GM12878 (cell line): Measurements from ENCODE around the gene ZNF532. TPM values are rescaled to one million over a fixed set of nuclear protein-coding genes. Genes with fewer than 3 reads are reported as not detected.
"Not testable (repeated sequence)": the region's sequence is repeated elsewhere in the genome, so short reads cannot be mapped to it uniquely, and the experiment has no call there.

Experiments
- ATAC-seq: fragments of 200-7000 bp; cut with Tn5 transposase; 3 replicates; pipeline ENCODE4 v1.9.1; 2020; ENCODE audit warnings: mild to moderate bottlenecking, moderate library complexity
- BruUV-seq: library from RNA; stranded (reverse); fragments of 400-500 nt; replicated peaks from 2 replicates; lab custom pipeline; 2021; lab: Mats Ljungman, UMichigan
- CTCF ChIA-PET: fragments of 300-600 bp; sonication (Branson Sonifier 250); formaldehyde crosslinking; extraction: SDS; loops from one replicate; lab custom pipeline; 2021; ENCODE audit warnings: inconsistent platforms; lab: Yijun Ruan, JAX
- POLR2A ChIA-PET: fragments of 350-600 bp; formaldehyde crosslinking; extraction: SDS; loops from one replicate; lab custom pipeline; 2021; ENCODE audit warnings: inconsistent platforms; lab: Charles Lee
- RAD21 ChIA-PET: fragments of 300-600 bp; sonication (Branson Sonifier 250); formaldehyde crosslinking; loops from one replicate; lab custom pipeline; 2023; ENCODE audit warnings: antibody characterized with exemption; ENCODE audit not compliant: unreplicated experiment; lab: Charles Lee
- SMC1A ChIA-PET: fragments of 300-600 bp; sonication (Branson Sonifier 250); formaldehyde crosslinking; loops from one replicate; lab custom pipeline; 2023; ENCODE audit not compliant: unreplicated experiment, uncharacterized antibody; lab: Charles Lee
- DNase-seq: peaks from one replicate; pipeline ENCODE4 v3.0.0-alpha.2; 2011; ENCODE audit warnings: low read depth, low spot score
- FAIRE-seq: peaks from 3 replicates; lab custom pipeline; 2011; peaks lifted over from hg19 to GRCh38; lab: Jason Lieb, UNC
- H2AFZ ChIP-seq: 2 replicates; pipeline ENCODE4 v1.6.0; 2011; ENCODE audit warnings: low read depth, low read length, control low read depth; ENCODE audit not compliant: control insufficient read depth
- H3K27ac ChIP-seq: 2 replicates; pipeline ENCODE4 v1.5.1; 2011; ENCODE audit warnings: control low read depth; ENCODE audit not compliant: control insufficient read depth, insufficient read depth
- H3K27me3 ChIP-seq, 2 experiments: replicated peaks in 1 of 2; 2 replicates each; pipeline versions ENCODE4 v1.6.0 to v1.6.1; 2011; ENCODE audit warnings: low read length in 1 of 2; ENCODE audit not compliant: control insufficient read depth in 2 of 2, insufficient read depth in 2 of 2
- H3K36me3 ChIP-seq, 2 experiments: 2 replicates each; pipeline ENCODE4 v1.5.1; 2011; ENCODE audit warnings: low read length in 1 of 2; ENCODE audit not compliant: control insufficient read depth in 2 of 2, insufficient read depth in 2 of 2
- H3K4me1 ChIP-seq: 2 replicates; pipeline ENCODE4 v1.6.1; 2011; ENCODE audit warnings: mild to moderate bottlenecking, low read length, moderate library complexity, mixed read lengths; ENCODE audit not compliant: control insufficient read depth, insufficient read depth
- H3K4me2 ChIP-seq: 2 replicates; pipeline ENCODE4 v1.6.0; 2011; ENCODE audit warnings: control low read depth; ENCODE audit not compliant: control insufficient read depth, insufficient read depth
- H3K4me3 ChIP-seq: fragments of 200-600 bp; sonication (generic); 2 replicates; pipeline ENCODE4 v1.5.1; 2016
- H3K79me2 ChIP-seq: 2 replicates; pipeline ENCODE4 v1.6.0; 2011; ENCODE audit warnings: low read length; ENCODE audit not compliant: control insufficient read depth, insufficient read depth
- H3K9ac ChIP-seq: 2 replicates; pipeline ENCODE4 v1.8.0; 2011; ENCODE audit warnings: low read length, control low read depth, mixed read lengths; ENCODE audit not compliant: control insufficient read depth, insufficient read depth
- H3K9me3 ChIP-seq: replicated peaks from 3 replicates; pipeline ENCODE4 v1.5.1; 2011; ENCODE audit warnings: mild to moderate bottlenecking, low read length; ENCODE audit not compliant: control insufficient read depth, insufficient read depth
- H4K20me1 ChIP-seq: 2 replicates; pipeline ENCODE4 v1.6.0; 2011; ENCODE audit not compliant: control insufficient read depth, insufficient read depth
- BMI1 ChIP-seq: fragments of 450-650 bp; IDR thresholded peaks from 2 replicates; pipeline ENCODE4 v1.6.1; 2016; ENCODE audit warnings: mild to moderate bottlenecking, moderate library complexity, borderline replicate concordance
- CBFB ChIP-seq: IDR thresholded peaks from 2 replicates; pipeline ENCODE4 v1.6.1; 2016; ENCODE audit warnings: antibody characterized with exemption, low read depth
- DPF2 ChIP-seq: fragments of 450-650 bp; IDR thresholded peaks from 2 replicates; pipeline ENCODE4 v1.6.1; 2017; ENCODE audit warnings: mild to moderate bottlenecking
- HDAC2 ChIP-seq: fragments of 200-600 bp; sonication (generic); IDR thresholded peaks from 2 replicates; pipeline ENCODE4 v1.6.1; 2017
- IKZF1 ChIP-seq: fragments of 450-650 bp; conservative IDR thresholded peaks from 2 replicates; pipeline ENCODE4 v1.6.1; 2017; ENCODE audit warnings: antibody characterized with exemption, mild to moderate bottlenecking
- KAT2A ChIP-seq: conservative IDR thresholded peaks from 2 replicates; pipeline ENCODE4 v1.6.1; 2011; ENCODE audit warnings: low read depth, low read length; ENCODE audit not compliant: control insufficient read depth
- PAX5 ChIP-seq: IDR thresholded peaks from 2 replicates; pipeline ENCODE4 v1.6.1; 2011; ENCODE audit warnings: low read depth, low read length, borderline replicate concordance
- POLR2A ChIP-seq: IDR thresholded peaks from 2 replicates; pipeline ENCODE4 v1.6.1; 2011; ENCODE audit warnings: low read depth, mild to moderate bottlenecking, low read length
- RBBP5 ChIP-seq: fragments of 200-600 bp; sonication (generic); conservative IDR thresholded peaks from 2 replicates; pipeline ENCODE4 v1.6.1; 2016
- TAF1 ChIP-seq: IDR thresholded peaks from 2 replicates; pipeline ENCODE4 v1.6.1; 2011; ENCODE audit warnings: mild to moderate bottlenecking, low read depth, low read length, borderline replicate concordance
- YBX1 ChIP-seq: fragments of 450-650 bp; IDR thresholded peaks from 2 replicates; pipeline ENCODE4 v1.6.1; 2016; ENCODE audit warnings: antibody characterized with exemption
- ZBTB33 ChIP-seq: fragments of 450-650 bp; IDR thresholded peaks from 2 replicates; pipeline ENCODE4 v1.6.1; 2017; ENCODE audit warnings: mild to moderate bottlenecking
- ZBTB4 ChIP-seq: fragments of 450-650 bp; formaldehyde crosslinking; IDR thresholded peaks from 2 replicates; pipeline ENCODE4 v1.4.0; 2022; ENCODE audit warnings: mild to moderate bottlenecking, moderate library complexity
- WGBS: methylation state at CpG from one replicate; pipeline ENCODE4 v1.1.6; 2016; ENCODE audit warnings: low lambda C conversion rate; ENCODE audit not compliant: insufficient replicate concordance, insufficient coverage; ENCODE audit errors: missing lambda C conversion rate; 5-methylcytosine and 5-hydroxymethylcytosine counted together
- in situ Hi-C: fragments of 300-500 bp; cut with MboI; formaldehyde crosslinking; loops from 9 replicates; pipeline ENCODE4 v1.14.3; 2018; ENCODE audit warnings: mixed read lengths
- intact Hi-C: fragments of 100-400 bp; cut with micrococcal nuclease; formaldehyde crosslinking; loops from one replicate; pipeline ENCODE4 v1.14.2; 2022; ENCODE audit not compliant: unreplicated experiment
- polyA plus RNA-seq, 11 experiments: library from polyadenylated mRNA; depleted of rRNA in 4 of 11; unstranded in 6 of 11; stranded (reverse) in 5 of 11; fragments of >200 nt; fragmentation: Nextera tagmentation in 4 of 11; fragmentation: Illumina TruSeq in 1 of 11; extraction: Ambion mirVana in 4 of 11; extraction: Trizol in 1 of 11; gene quantifications; 1 replicate in 1 of 11; 2 replicates in 10 of 11; pipeline versions ENCODE4 v1.2.1 to v1.2.3, GENCODE V29; 2011 to 2016; ENCODE audit warnings: inconsistent platforms in 2 of 11, missing spikeins in 2 of 11, low read depth in 1 of 11
- total RNA-seq, 4 experiments: library from RNA; depleted of rRNA in 3 of 4; stranded (reverse); fragments of >200 nt in 3 of 4; fragmentation: Illumina TruSeq in 1 of 4; extraction: Trizol in 1 of 4; gene quantifications; 2 replicates each; pipeline versions ENCODE4 v1.2.1 to v1.2.3, GENCODE V29; 2013 to 2021

The ZNF532 gene
- total and polyA plus RNA-seq, 10 of the 15 experiments (the other 5 are each of a cell fraction or from before 2014, with no cell fraction given): 0.44 to 3.4 (median 1.4) TPM

- intact Hi-C loops: no loop called here
- Histone ChIP-seq H3K36me3 (no peaks in the 10 kb centered on the region), H3K9me3 (no peaks in the 10 kb centered on the region; the same call in 2 of the 3 replicates), H3K4me1 (no peaks in the 10 kb centered on the region), H3K4me2 (no peak overlapping the region), H3K4me3 (no peak overlapping the region), H3K27ac (no peak overlapping the region), H4K20me1 (no peaks in the 10 kb centered on the region), H3K9ac (no peak overlapping the region), H3K27me3 (no peaks in the 10 kb centered on the region; a peak in 1 of 4 replicates), H2AFZ (no peak overlapping the region), H3K79me2 (no peaks in the 10 kb centered on the region)
- in situ Hi-C loops: no loop called here
- ChIA-PET RAD21 (no interaction called here), SMC1A (interaction anchor here (0.8 to 1.6 kb wide), 4 partner anchors 13 to 62 kb away, joined by 3 to 4 read pairs (median 4); no protein-coding TSS in a partner anchor), POLR2A (no interaction called here), CTCF (interaction anchor here (1.0 to 1.1 kb wide), 2 partner anchors 50 to 233 kb away, joined by 3 read pairs; no protein-coding TSS in a partner anchor)
- ATAC-seq (no peak), FAIRE-seq (no peak), DNase-seq (no peak)
- TF ChIP-seq CBFB (no peak), BMI1 (no peak), POLR2A (no peak), DPF2 (no peak), HDAC2 (no peak), RBBP5 (no peak), KAT2A (no peak), PAX5 (no peak), ZBTB4 (no peak), IKZF1 (no peak), TAF1 (no peak), ZBTB33 (no peak), YBX1 (no peak)
- 50% methylated on average over 3 of the region's 3 CpGs for WGBS
- no TSS peak for BruUV-seq
These were observed 35.4 kb upstream of the ZNF532 start for GRCh38 chr18:58829263-58829662.

GRCh38 chr18:58829886-58830285 is 34.8 kb upstream of the ZNF532 start:
- POLR2A ChIA-PET, H3K9ac ChIP-seq, H2AFZ ChIP-seq, H3K4me1 ChIP-seq, H3K27ac ChIP-seq, H3K79me2 ChIP-seq, H3K9me3 ChIP-seq, H3K4me2 ChIP-seq, ATAC-seq, H3K4me3 ChIP-seq, DNase-seq, H4K20me1 ChIP-seq, H3K27me3 ChIP-seq, RAD21 ChIA-PET, in situ Hi-C loops, H3K36me3 ChIP-seq, FAIRE-seq, intact Hi-C loops, BruUV-seq: not testable (repeated sequence)
- 53% methylated on average over 3 of the region's 3 CpGs for WGBS
- ChIA-PET CTCF (interaction anchor here (1.1 kb wide), 1 partner anchor 232 kb away, joined by 3 read pairs; no protein-coding TSS in a partner anchor), SMC1A (interaction anchor here (0.8 to 1.6 kb wide), 2 partner anchors 49 to 62 kb away, joined by 3 to 4 read pairs; no protein-coding TSS in a partner anchor)
